ENCODE data around the gene COMT.
"Not testable (repeated sequence)": the region's sequence is repeated elsewhere in the genome, so short reads cannot be mapped to it uniquely, and the experiment has no call there.

Gene COMT

DNA sequence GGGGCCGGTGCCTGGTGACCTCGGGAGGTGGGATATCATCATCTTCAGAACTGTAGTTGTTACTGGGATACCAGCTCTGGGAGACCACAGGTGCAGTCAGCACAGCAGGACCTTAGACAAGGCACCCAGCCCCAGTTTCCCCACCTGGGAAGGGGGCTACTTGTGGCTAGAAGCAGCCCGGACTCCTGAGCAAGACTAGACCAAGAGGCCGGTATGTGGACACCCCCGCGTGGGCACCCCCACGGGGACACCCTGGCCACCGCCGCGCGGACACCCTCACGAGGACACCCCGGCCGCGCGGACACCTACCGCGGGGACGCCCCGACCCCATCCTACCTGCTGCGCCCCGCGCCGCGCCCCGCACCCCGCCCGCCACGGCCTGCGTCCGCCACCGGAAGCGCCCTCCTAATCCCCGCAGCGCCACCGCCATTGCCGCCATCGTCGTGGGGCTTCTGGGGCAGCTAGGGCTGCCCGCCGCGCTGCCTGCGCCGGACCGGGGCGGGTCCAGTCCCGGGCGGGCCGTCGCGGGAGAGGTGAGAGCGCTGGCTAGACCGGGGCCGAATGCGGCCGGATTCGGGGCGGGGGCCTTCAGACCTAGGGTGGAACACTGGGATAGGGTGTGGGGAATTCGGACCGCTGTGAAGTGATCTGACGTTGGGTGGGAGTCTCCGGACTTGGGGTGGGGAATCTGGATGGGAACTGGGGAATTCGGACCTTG lies at the start of gene COMT, which contains the start of gene TXNRD2:
COMT (plus strand) TSS at position 408 of the 718 bp plus-strand sequence. CDS start 20,755 bp downstream, outside the sequence.
TXNRD2 (minus strand) TSS at position 454 of the 718 bp plus-strand sequence; CDS start at position 439, 15 bp downstream.
- no peak for DNase-seq

- no peak for DNase-seq
These were observed 49.2 kb upstream of the COMT start for GRCh38 chr22:19892257-19892879.

GRCh38 chr22:19892925-19893324 lies 48.6 kb upstream of the COMT start:
- no peak for DNase-seq

- no peak for DNase-seq
These were observed 48.2 kb upstream of the COMT start for GRCh38 chr22:19893363-19893762.

DNA sequence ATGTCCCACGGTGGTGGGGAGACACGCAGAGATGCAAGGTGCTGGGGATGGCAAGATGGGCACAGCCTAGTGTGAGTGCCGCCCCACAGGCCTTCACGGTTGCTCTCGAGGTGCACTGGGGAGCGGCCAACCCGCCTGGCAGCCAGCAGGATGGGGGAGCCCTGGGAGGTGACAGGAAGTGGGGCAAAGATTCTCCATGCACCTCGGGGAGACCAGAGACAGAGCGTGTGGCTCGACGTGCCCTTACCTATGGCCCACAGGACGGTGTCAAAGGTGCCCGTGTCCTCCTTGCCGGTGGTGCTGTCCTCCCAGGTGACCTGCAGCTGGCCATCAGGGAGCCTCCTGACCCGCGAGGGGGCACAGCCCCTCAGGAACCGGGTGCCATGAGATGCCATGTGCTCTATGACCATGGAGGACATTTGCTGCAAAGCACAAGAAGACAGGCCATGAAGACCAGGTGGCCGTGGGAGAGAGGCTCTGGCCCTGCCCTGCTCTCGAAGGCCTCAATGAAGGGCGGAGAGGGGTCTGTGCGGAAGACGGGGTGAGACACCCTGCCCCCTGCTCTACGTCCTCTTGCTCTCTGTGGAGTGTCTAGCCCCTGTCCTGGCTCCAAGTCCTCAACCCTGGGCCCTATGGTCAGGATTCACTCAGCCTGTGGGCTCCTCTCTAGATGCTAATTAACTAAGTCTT lies 46.3 kb upstream of the COMT start:
- DNase-seq = no peak

GRCh38 chr22:19896665-19897355 lies 44.8 kb upstream of the COMT start:
- DNase-seq = no peak

GRCh38 chr22:19897726-19898125 lies 43.8 kb upstream of the COMT start:
- no peak for DNase-seq

DNA sequence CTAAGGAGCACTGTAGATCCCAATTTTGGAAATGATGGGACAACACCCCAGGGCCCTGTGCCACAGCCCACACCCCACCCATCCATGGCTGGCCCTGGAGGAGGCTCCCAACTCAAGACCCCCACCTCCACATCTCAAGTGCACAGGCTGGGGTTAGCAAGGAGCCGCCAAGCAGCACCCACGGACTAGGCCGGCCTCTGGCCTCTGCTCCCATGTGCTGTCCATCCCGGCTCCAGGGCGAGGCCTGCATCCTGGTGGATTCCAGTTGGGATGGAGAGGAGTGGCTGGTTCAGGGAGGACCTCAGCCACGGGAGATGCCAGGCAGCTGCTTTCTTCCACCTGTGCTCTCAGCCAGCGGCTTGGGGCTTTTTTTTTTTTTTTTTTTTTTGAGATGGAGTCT lies 43.4 kb upstream of the COMT start:
- no peak for DNase-seq

DNA sequence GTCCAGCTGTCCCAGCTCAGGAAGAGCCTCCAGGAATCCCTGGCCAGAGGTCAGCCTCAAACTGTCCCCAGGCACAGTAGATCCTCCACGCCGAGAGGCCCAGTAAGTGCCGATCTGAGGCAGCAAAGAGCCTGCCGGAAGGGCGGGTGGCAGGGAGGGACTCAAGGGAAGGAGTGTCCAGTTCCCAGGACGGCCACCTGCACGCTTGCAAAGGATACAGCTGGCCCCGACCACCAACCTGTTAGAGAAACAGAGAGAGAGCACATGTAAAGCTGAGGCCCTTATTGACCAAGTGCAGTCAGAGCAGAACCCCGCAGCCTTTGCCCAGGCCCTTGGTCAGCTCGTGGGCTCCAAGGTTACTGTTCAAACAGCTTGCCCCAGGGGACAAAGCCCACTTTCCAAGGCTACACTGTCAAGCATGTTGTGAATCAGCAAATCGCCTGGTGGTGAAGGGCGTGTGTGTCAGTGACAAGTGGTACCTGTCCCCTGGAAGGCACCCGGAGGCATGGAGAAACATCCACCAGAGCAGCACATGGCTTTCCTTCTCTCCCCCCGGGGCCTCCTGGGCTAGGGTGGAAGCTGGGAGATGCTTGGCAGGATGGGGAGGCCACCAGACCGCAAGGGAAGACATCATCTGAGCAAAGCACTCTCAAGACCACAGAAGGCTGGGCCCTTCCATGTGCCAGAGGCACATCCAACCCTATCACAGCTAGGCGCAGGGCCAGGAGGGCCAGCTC lies 42.6 kb upstream of the COMT start:
- DNase-seq = no peak

DNA sequence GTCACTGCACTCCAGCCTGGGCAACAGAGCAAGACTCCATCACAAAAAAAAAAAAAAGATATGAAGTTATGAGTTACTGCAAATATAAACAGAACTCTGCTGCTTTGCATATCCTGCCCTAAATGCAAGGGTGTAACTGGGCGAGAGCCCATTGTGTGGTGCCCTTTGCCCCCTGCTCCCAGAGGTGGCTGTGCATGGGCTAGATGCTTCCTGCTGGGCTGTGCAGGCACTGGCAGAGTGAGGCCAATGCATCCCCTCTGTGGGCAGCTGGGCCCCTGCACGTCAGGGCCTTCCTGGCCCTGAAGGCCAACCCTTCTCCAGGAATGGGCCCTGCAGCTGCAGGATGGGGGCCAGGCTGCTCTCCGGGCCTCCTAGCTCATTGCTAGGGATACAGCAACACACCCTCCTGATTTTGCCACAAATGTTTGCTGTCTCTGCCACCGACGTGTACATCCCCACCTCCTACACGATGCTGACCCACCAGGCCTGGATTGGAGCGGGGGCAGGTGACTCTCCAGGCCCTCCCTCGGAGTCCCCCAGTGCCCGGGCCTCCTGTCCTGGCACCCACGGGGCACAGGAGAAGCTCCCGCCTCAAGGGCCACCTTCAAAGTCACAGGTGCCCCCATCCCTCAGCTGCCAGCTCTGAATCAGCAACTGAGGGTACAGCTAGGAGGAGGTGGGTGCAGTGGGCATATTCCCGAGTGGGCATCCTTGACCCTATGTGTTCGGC lies 40.7 kb upstream of the COMT start:
- no peak for DNase-seq

- DNase-seq = no peak
These were observed 39.9 kb upstream of the COMT start for GRCh38 chr22:19901577-19902244.

GRCh38 chr22:19902245-19902715 lies 39.3 kb upstream of the COMT start:
- peak; percentile 9 for DNase-seq

- no peak for DNase-seq
These were observed 38.5 kb upstream of the COMT start for GRCh38 chr22:19903031-19903430.

GRCh38 chr22:19903513-19903912 lies 38.1 kb upstream of the COMT start:
- no peak for DNase-seq

GRCh38 chr22:19904174-19904856 lies 37.3 kb upstream of the COMT start:
- DNase-seq = no peak

- DNase-seq = no peak
These were observed 36.6 kb upstream of the COMT start for GRCh38 chr22:19904935-19905334.

DNA sequence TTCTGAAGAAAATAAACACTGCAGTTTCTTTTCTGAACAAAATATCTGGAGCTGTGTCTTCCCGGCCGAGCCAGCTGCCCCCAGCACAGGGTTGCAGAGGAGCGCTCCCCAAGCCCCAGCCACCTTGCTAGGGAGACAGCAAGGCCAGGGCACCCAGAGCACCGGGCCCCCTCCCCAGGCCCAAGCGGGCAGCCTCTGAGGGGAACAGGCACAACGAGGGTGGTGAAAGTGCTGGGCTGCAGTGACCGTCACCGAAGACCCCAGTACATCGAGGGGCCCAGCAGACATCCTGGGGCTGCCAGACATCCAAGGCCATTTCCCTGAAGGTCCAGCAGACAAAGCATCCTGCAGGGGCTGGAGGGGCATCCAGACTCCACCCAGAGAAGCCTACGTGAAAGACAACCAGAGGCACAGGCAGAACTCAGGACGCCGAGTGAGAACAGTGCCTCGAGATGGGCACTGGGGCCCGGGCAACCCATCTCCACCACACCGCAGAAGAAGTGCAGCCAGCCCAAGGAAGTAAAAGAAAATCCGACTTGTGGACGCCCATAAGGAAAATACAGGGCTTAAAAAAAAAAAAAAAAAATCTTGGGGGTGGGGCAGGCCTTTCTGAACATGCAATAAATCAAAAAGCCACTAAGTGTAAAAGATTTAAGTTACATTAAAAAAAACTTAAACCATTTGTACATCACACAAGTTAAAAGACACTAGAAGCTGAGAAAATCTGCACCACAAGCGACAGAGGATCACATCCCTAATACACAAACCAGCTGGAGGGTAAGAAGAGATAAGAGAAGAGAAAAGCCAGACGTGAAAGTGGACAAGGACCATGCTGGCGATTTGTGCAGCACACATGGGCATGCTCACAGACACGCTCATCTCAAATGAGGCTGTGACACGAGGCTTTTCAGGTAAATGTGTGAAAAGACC lies 36.0 kb upstream of the COMT start:
- no peak for DNase-seq

DNA sequence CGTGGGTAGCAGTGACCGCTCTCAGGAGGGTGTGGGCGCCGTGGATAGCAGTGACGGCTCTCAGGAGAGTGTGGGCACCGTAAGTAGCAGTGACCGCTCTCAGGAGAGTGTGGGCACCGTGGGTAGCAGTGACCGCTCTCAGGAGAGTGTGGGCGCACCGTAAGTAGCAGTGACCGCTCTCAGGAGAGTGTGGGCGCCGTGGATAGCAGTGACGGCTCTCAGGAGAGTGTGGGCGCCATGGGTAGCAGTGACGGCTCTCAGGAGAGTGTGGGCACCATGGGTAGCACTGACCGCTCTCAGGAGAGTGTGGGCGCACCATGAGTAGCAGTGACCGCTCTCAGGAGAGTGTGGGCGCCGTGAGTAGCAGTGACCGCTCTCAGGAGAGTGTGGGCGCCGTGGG lies 34.7 kb upstream of the COMT start:
- DNase-seq = not testable (repeated sequence)

- DNase-seq = not testable (repeated sequence)
These were observed 33.7 kb upstream of the COMT start for GRCh38 chr22:19907902-19908301.
